H9 (cell line): ENCODE results near the gene WDR38. TPM values are rescaled to one million over a fixed set of nuclear protein-coding genes. Genes with fewer than 3 reads are reported as not detected.
A peak's percentile ranks its signal among the peaks of the same experiment; 100 is the strongest.
"Not testable (repeated sequence)": the region's sequence is repeated elsewhere in the genome, so short reads cannot be mapped to it uniquely, and the experiment has no call there.

Experiments used
- DNase-seq: peaks from one replicate; pipeline ENCODE4 v3.0.0-alpha.2; 2017
- H2AFZ ChIP-seq: one replicate; pipeline ENCODE4 v1.6.1; 2013; ENCODE audit warnings: mild to moderate bottlenecking, low read length, control low read depth, moderate library complexity
- H2AK5ac ChIP-seq: 2 replicates; pipeline ENCODE4 v1.6.1; 2013; ENCODE audit warnings: low read length, control low read depth, mixed read lengths; ENCODE audit not compliant: insufficient read length
- H2BK120ac ChIP-seq: one replicate; pipeline ENCODE4 v1.6.1; 2013; ENCODE audit warnings: low read depth, mild to moderate bottlenecking, low read length, control low read depth, inconsistent platforms; ENCODE audit not compliant: poor library complexity, severe bottlenecking
- H2BK12ac ChIP-seq: 2 replicates; pipeline ENCODE4 v1.6.1; 2013; ENCODE audit warnings: low read length, control low read depth, mixed read lengths, low read depth; ENCODE audit not compliant: insufficient read length
- H2BK15ac ChIP-seq: 2 replicates; pipeline ENCODE4 v1.6.1; 2013; ENCODE audit warnings: low read depth, low read length, control low read depth
- H2BK20ac ChIP-seq: one replicate; pipeline ENCODE4 v1.6.1; 2013; ENCODE audit warnings: low read depth, mild to moderate bottlenecking, low read length, control low read depth, inconsistent platforms; ENCODE audit not compliant: poor library complexity, severe bottlenecking
- H2BK5ac ChIP-seq: 2 replicates; pipeline ENCODE4 v1.6.1; 2013; ENCODE audit warnings: low read length, control low read depth, mixed read lengths; ENCODE audit not compliant: insufficient read length
- H3K14ac ChIP-seq: 2 replicates; pipeline ENCODE4 v1.6.1; 2013; ENCODE audit warnings: low read length, control low read depth; ENCODE audit not compliant: insufficient read depth
- H3K18ac ChIP-seq: 2 replicates; pipeline ENCODE4 v1.6.1; 2013; ENCODE audit warnings: low read depth, mild to moderate bottlenecking, mixed read lengths, low read length, control low read depth; ENCODE audit not compliant: insufficient read length
- H3K23ac ChIP-seq: 2 replicates; pipeline ENCODE4 v1.6.1; 2013; ENCODE audit warnings: low read length, control low read depth, mixed read lengths, low read depth; ENCODE audit not compliant: insufficient read length
- H3K23me2 ChIP-seq: 2 replicates; pipeline ENCODE4 v1.6.1; 2013; ENCODE audit warnings: low read depth, mild to moderate bottlenecking, mixed read lengths, low read length, control low read depth; ENCODE audit not compliant: insufficient read length, poor library complexity, severe bottlenecking
- H3K27ac ChIP-seq: 2 replicates; pipeline ENCODE4 v1.5.1; 2013; ENCODE audit warnings: low read length, control low read depth, mixed read lengths, low read depth; ENCODE audit not compliant: insufficient read length
- H3K27me3 ChIP-seq: 2 replicates; pipeline ENCODE4 v1.6.1; 2013; ENCODE audit warnings: low read length, control low read depth, inconsistent platforms; ENCODE audit not compliant: insufficient read depth
- H3K4ac ChIP-seq: 2 replicates; pipeline ENCODE4 v1.6.1; 2013; ENCODE audit warnings: low read depth, mild to moderate bottlenecking, control low read depth, inconsistent platforms, low read length, moderate library complexity
- H3K4me1 ChIP-seq: 2 replicates; pipeline ENCODE4 v1.6.1; 2013; ENCODE audit warnings: low read length, control low read depth, inconsistent platforms; ENCODE audit not compliant: insufficient read depth
- H3K4me2 ChIP-seq: 2 replicates; pipeline ENCODE4 v1.6.1; 2013; ENCODE audit warnings: low read length, control low read depth, mixed read lengths; ENCODE audit not compliant: insufficient read length, insufficient read depth
- H3K56ac ChIP-seq: 2 replicates; pipeline ENCODE4 v1.6.1; 2013; ENCODE audit warnings: low read depth, mild to moderate bottlenecking, mixed read lengths, low read length, control low read depth; ENCODE audit not compliant: insufficient read length
- H3K79me1 ChIP-seq: 2 replicates; pipeline ENCODE4 v1.6.1; 2013; ENCODE audit warnings: low read depth, mild to moderate bottlenecking, moderate library complexity, low read length, control low read depth, inconsistent platforms; ENCODE audit not compliant: insufficient read depth, poor library complexity, severe bottlenecking
- H3K79me2 ChIP-seq: 2 replicates; pipeline ENCODE4 v1.6.1; 2013; ENCODE audit warnings: low read length, control low read depth, inconsistent platforms; ENCODE audit not compliant: insufficient read depth
- H3K9ac ChIP-seq: 2 replicates; pipeline ENCODE4 v1.6.1; 2013; ENCODE audit warnings: low read length, control low read depth, mixed read lengths; ENCODE audit not compliant: insufficient read length; ENCODE audit errors: extremely low read depth
- H3K9me3 ChIP-seq: one replicate; pipeline ENCODE4 v1.6.1; 2013; ENCODE audit warnings: low read depth, low read length, inconsistent platforms; ENCODE audit not compliant: control insufficient read depth
- H3T11ph ChIP-seq: one replicate; pipeline ENCODE4 v1.6.1; 2013; ENCODE audit warnings: mild to moderate bottlenecking, low read length, control low read depth, inconsistent platforms
- H4K20me1 ChIP-seq: one replicate; pipeline ENCODE4 v1.6.1; 2013; ENCODE audit not compliant: control insufficient read depth, insufficient read length, insufficient read depth
- H4K5ac ChIP-seq: 2 replicates; pipeline ENCODE4 v1.6.1; 2013; ENCODE audit warnings: low read depth, mild to moderate bottlenecking, mixed read lengths, low read length, control low read depth; ENCODE audit not compliant: insufficient read length
- H4K8ac ChIP-seq: replicated peaks from 2 replicates; pipeline ENCODE4 v1.6.1; 2013; ENCODE audit warnings: low read length, control low read depth, mixed read lengths, low read depth; ENCODE audit not compliant: insufficient read length
- H4K91ac ChIP-seq: 2 replicates; pipeline ENCODE4 v1.6.1; 2013; ENCODE audit warnings: low read depth, mild to moderate bottlenecking, moderate library complexity, mixed read lengths, low read length, control low read depth; ENCODE audit not compliant: insufficient read length
- H3K27ac Mint-ChIP-seq, 3 experiments: 2 replicates in 2 of 3; 3 replicates in 1 of 3; pipeline ENCODE4 v1.8.0; 2020 to 2021; ENCODE audit warnings: mixed read lengths in 3 of 3, mild to moderate bottlenecking in 1 of 3, moderate library complexity in 1 of 3
- H3K27me3 Mint-ChIP-seq: 2 replicates; pipeline ENCODE4 v1.8.0; 2021; ENCODE audit warnings: low read depth, mild to moderate bottlenecking, moderate library complexity, mixed read lengths
- H3K36me3 Mint-ChIP-seq, 3 experiments: 2 replicates in 2 of 3; 3 replicates in 1 of 3; pipeline ENCODE4 v1.8.0; 2020 to 2021; ENCODE audit warnings: low read depth in 3 of 3, mixed read lengths in 3 of 3; ENCODE audit not compliant: insufficient read depth in 1 of 3
- H3K4me1 Mint-ChIP-seq, 2 experiments: 2 replicates each; pipeline ENCODE4 v1.8.0; 2020; ENCODE audit warnings: mixed read lengths in 2 of 2
- H3K4me3 Mint-ChIP-seq, 2 experiments: 2 replicates in 1 of 2; 3 replicates in 1 of 2; pipeline ENCODE4 v1.8.0; 2020 to 2021; ENCODE audit warnings: mild to moderate bottlenecking in 2 of 2, mixed read lengths in 2 of 2, moderate library complexity in 1 of 2
- H3K9me3 Mint-ChIP-seq, 2 experiments: 2 replicates in 1 of 2; 3 replicates in 1 of 2; pipeline ENCODE4 v1.8.0; 2020; ENCODE audit warnings: mild to moderate bottlenecking in 2 of 2, mixed read lengths in 2 of 2, moderate library complexity in 1 of 2
- WGBS: extraction: QIAGEN DNeasy Blood & Tissue Kit; methylation state at CpG from one replicate; pipeline ENCODE4 v1.1.7; 2013; ENCODE audit warnings: missing lambda C conversion rate, low lambda C conversion rate, mixed read lengths; ENCODE audit not compliant: insufficient read length; ENCODE audit errors: extremely low coverage; 5-methylcytosine and 5-hydroxymethylcytosine counted together
- total RNA-seq: library from RNA; stranded (reverse); gene quantifications from 2 replicates; pipeline ENCODE4 v1.2.1, GENCODE V29; 2021
- TF ChIP-seq, protein P1 (sequence below): fragments of 200-600 bp; sonication (generic); conservative IDR thresholded peaks from 3 replicates; pipeline ENCODE4 v1.8.0; 2021; ENCODE audit warnings: antibody characterized with exemption, mild to moderate bottlenecking

WDR38 gene
- total RNA-seq, 1 experiment from 2014 or later = not detected

DNA sequence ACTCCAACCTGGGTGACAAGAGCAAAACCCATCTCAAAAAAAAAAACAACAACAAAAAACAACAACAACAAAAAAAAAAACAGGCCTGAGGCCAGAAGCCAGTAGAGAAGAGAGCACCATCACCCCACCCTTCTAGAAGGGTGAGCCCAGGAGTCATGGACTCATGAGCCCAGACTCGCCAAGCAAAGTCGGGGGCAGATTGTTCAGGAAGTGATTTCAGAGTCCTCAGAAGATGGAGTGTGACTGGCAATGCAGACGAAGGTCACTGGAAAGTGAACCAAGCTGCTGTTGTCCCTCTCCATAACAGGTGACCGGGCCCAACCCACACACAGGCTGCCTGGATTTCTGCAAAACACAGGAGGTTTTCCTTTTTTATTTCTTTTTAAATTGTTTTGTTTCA, 9.0 kb upstream of the WDR38 start:
- Histone ChIP-seq H4K20me1 (no peaks in the 10 kb centered on the region), H4K91ac (no peak overlapping the region), H3K9ac (no peak overlapping the region), H3K14ac (no peak overlapping the region), H3K9me3 (no peaks in the 10 kb centered on the region), H3K23me2 (no peaks in the 10 kb centered on the region), H3K4me1 (no peaks in the 10 kb centered on the region), H2AFZ (no peak overlapping the region), H2BK5ac (no peak overlapping the region), H3K4me2 (no peak overlapping the region), H3K18ac (no peak overlapping the region), H3K79me1 (no peaks in the 10 kb centered on the region), H3T11ph (no peak overlapping the region), H2BK15ac (no peak overlapping the region), H3K27ac (no peak overlapping the region), H4K8ac (no peak overlapping the region), H3K23ac (no peak overlapping the region), H3K56ac (no peak overlapping the region), H3K27me3 (no peaks in the 10 kb centered on the region), H2AK5ac (no peak overlapping the region), H3K79me2 (no peaks in the 10 kb centered on the region), H2BK20ac (no peak overlapping the region), H2BK120ac (no peak overlapping the region), H4K5ac (no peak overlapping the region), H2BK12ac (no peak overlapping the region), H3K4ac (no peak overlapping the region)
- no peak for DNase-seq
- H3K36me3 Mint-ChIP-seq = no peaks in the 10 kb centered on the region; a peak in 1 of 7 replicates
- H3K27me3 Mint-ChIP-seq = no peaks in the 10 kb centered on the region
- no peaks in the 10 kb centered on the region for H3K9me3 Mint-ChIP-seq
- H3K27ac Mint-ChIP-seq = peak overlapping the region in 1 of 3 experiments; percentile 37; a peak in 2 of 7 replicates
- TF ChIP-seq, protein P1, sequence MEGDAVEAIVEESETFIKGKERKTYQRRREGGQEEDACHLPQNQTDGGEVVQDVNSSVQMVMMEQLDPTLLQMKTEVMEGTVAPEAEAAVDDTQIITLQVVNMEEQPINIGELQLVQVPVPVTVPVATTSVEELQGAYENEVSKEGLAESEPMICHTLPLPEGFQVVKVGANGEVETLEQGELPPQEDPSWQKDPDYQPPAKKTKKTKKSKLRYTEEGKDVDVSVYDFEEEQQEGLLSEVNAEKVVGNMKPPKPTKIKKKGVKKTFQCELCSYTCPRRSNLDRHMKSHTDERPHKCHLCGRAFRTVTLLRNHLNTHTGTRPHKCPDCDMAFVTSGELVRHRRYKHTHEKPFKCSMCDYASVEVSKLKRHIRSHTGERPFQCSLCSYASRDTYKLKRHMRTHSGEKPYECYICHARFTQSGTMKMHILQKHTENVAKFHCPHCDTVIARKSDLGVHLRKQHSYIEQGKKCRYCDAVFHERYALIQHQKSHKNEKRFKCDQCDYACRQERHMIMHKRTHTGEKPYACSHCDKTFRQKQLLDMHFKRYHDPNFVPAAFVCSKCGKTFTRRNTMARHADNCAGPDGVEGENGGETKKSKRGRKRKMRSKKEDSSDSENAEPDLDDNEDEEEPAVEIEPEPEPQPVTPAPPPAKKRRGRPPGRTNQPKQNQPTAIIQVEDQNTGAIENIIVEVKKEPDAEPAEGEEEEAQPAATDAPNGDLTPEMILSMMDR = no peak
- H3K4me1 Mint-ChIP-seq = peaks cover 0 to 15% of the 10 kb centered on the region in 2 experiments; a peak in 2 of 4 replicates
- no CpG with 5 or more reads among the region's 4 CpGs for WGBS
- no peak overlapping the region for H3K4me3 Mint-ChIP-seq

DNA sequence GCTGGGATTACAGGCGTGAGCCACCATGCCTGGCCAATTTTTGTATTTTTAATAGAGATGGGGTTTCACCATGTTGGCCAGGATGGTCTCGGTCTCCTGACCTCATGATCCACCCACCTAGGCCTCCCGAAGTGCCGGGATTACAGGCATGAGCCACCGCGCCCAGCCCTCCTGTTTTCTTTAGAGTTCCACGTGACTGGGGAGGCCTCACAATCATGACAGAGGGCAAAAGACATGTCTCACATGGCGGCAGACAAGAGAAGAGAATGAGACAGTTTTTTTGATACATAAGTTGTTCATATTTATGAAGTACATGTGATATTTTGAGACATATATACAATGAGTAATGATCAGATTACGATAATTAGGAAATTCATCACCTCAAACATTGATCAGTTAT, 6.8 kb upstream of the WDR38 start:
- DNase-seq = not testable (repeated sequence)

More for the DNA sequence above, 6.8 kb upstream of the WDR38 start:
- H4K91ac ChIP-seq, H3K14ac ChIP-seq, H3K9ac ChIP-seq, H2AFZ ChIP-seq, H3K4me1 ChIP-seq, H3K23ac ChIP-seq, H3K56ac ChIP-seq, H3K4ac ChIP-seq, H3K4me2 ChIP-seq, H2BK15ac ChIP-seq, H4K5ac ChIP-seq, H3K4me3 Mint-ChIP-seq, H2BK20ac ChIP-seq, H3K79me2 ChIP-seq, H3K27ac ChIP-seq, H2BK12ac ChIP-seq, H2BK120ac ChIP-seq, H3K27me3 Mint-ChIP-seq, H3K27ac Mint-ChIP-seq, H3K27me3 ChIP-seq, H3T11ph ChIP-seq, H3K18ac ChIP-seq, H3K23me2 ChIP-seq, H3K9me3 Mint-ChIP-seq, H4K8ac ChIP-seq, H2AK5ac ChIP-seq, H3K79me1 ChIP-seq, H4K20me1 ChIP-seq, H3K36me3 Mint-ChIP-seq, H2BK5ac ChIP-seq, H3K9me3 ChIP-seq: not testable (repeated sequence)
- WGBS = no CpG with 5 or more reads among the region's 9 CpGs
- H3K4me1 Mint-ChIP-seq = peaks cover 0 to 11% of the 10 kb centered on the region in 2 experiments; a peak in 2 of 4 replicates
